Upper lobe of left lung (tissue), 4 donors: ENCODE measurements around the gene FAR1.

Experiments
- EP300 ChIP-seq, 4 donors: sonication (generic); formaldehyde crosslinking; IDR thresholded peaks; one replicate each; pipeline ENCODE4 v1.5.1; 2017; ENCODE audit warnings: antibody characterized with exemption in 4 of 4, control low read depth in 2 of 4
- POLR2A ChIP-seq, 4 donors: fragments of 450-650 bp; IDR thresholded peaks; one replicate each; pipeline ENCODE4 v1.5.1; 2016 to 2017; ENCODE audit warnings: antibody characterized with exemption in 4 of 4, mild to moderate bottlenecking in 2 of 4
- POLR2AphosphoS5 ChIP-seq, 2 donors: sonication (generic); formaldehyde crosslinking; IDR thresholded peaks; one replicate each; pipeline ENCODE4 v1.5.1; 2017; ENCODE audit warnings: antibody characterized with exemption in 2 of 2
- TF ChIP-seq, protein P1 (sequence below), 6 experiments: fragments of 450-650 bp in 4 of 6; fragments of 200-600 bp in 2 of 6; sonication (generic) in 2 of 6; IDR thresholded peaks; one replicate each; pipeline ENCODE4 v1.5.1; 2016 to 2019; ENCODE audit warnings: antibody characterized with exemption in 6 of 6

GRCh38 chr11:13761250-13761649 lies 92.8 kb downstream of the FAR1 start:
- TF ChIP-seq, protein P1, sequence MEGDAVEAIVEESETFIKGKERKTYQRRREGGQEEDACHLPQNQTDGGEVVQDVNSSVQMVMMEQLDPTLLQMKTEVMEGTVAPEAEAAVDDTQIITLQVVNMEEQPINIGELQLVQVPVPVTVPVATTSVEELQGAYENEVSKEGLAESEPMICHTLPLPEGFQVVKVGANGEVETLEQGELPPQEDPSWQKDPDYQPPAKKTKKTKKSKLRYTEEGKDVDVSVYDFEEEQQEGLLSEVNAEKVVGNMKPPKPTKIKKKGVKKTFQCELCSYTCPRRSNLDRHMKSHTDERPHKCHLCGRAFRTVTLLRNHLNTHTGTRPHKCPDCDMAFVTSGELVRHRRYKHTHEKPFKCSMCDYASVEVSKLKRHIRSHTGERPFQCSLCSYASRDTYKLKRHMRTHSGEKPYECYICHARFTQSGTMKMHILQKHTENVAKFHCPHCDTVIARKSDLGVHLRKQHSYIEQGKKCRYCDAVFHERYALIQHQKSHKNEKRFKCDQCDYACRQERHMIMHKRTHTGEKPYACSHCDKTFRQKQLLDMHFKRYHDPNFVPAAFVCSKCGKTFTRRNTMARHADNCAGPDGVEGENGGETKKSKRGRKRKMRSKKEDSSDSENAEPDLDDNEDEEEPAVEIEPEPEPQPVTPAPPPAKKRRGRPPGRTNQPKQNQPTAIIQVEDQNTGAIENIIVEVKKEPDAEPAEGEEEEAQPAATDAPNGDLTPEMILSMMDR (IDR thresholded peaks at IDR 0.05): no peak
- no peak for TF ChIP-seq EP300 (IDR thresholded peaks at IDR 0.05)
- no peak for TF ChIP-seq POLR2AphosphoS5 (IDR thresholded peaks at IDR 0.05)
- TF ChIP-seq POLR2A (IDR thresholded peaks at IDR 0.05): no peak
